ENCODE measurements around the gene SGSM1.

GRCh38 chr22:24812950-24813775, 7.2 kb downstream of the SGSM1 start:
- TF ChIP-seq CTCF (IDR thresholded peaks at IDR 0.05 in 8 of 11, conservative IDR thresholded peaks at IDR 0.05 in 3 of 11): no peak
- no peak for TF ChIP-seq POLR2AphosphoS5 (IDR thresholded peaks at IDR 0.05)
- no peak for TF ChIP-seq POLR2A (IDR thresholded peaks at IDR 0.05)
